Endothelial cell of umbilical vein (primary cell): ENCODE results near the gene ADAM23. TPM values are rescaled to one million over a fixed set of nuclear protein-coding genes. Genes with fewer than 3 reads are reported as not detected.

ENCODE experiments used
- BruUV-seq: library from RNA; stranded (reverse); fragments of 400-500 nt; replicated peaks from 2 replicates; lab custom pipeline; 2021; lab: Mats Ljungman, UMichigan
- CTCF ChIA-PET: fragments of 300-600, 350-600 bp; sonication (Branson Sonifier 250); formaldehyde crosslinking; loops from one replicate; lab custom pipeline; 2021; ENCODE audit warnings: antibody characterized with exemption, inconsistent platforms; lab: Charles Lee
- POLR2A ChIA-PET: fragments of 300-600, 350-600 bp; sonication (Branson Sonifier 250); formaldehyde crosslinking; loops from one replicate; lab custom pipeline; 2021; ENCODE audit warnings: antibody characterized with exemption, inconsistent platforms; lab: Charles Lee
- DNase-seq: peaks from one replicate; pipeline ENCODE4 v3.0.0-alpha.2; 2011; ENCODE audit warnings: low read depth, low spot score
- FAIRE-seq: peaks from 2 replicates; lab custom pipeline; 2011; peaks lifted over from hg19 to GRCh38; lab: Jason Lieb, UNC
- H2AFZ ChIP-seq: 2 replicates; pipeline ENCODE4 v1.6.0; 2012; ENCODE audit warnings: low read depth, low read length, control low read depth, inconsistent platforms
- H3K27ac ChIP-seq: 2 replicates; pipeline ENCODE4 v1.5.1; 2011; ENCODE audit warnings: low read depth, mild to moderate bottlenecking, control low read depth, low read length, moderate library complexity; ENCODE audit not compliant: insufficient read depth
- H3K27me3 ChIP-seq, 2 experiments: 2 replicates each; pipeline versions ENCODE4 v1.6.0 to v1.6.1; 2011; ENCODE audit warnings: low read length in 2 of 2, mixed read lengths in 1 of 2; ENCODE audit not compliant: control insufficient read depth in 2 of 2, insufficient read depth in 2 of 2
- H3K36me3 ChIP-seq, 2 experiments: 2 replicates in 1 of 2; 3 replicates in 1 of 2; pipeline ENCODE4 v1.5.1; 2011; ENCODE audit warnings: low read length in 2 of 2, mild to moderate bottlenecking in 1 of 2, moderate library complexity in 1 of 2; ENCODE audit not compliant: control insufficient read depth in 2 of 2, insufficient read depth in 2 of 2; ENCODE audit errors: extremely low read depth in 1 of 2
- H3K4me1 ChIP-seq: 3 replicates; pipeline ENCODE4 v1.5.1; 2011; ENCODE audit warnings: mild to moderate bottlenecking, low read length; ENCODE audit not compliant: control insufficient read depth, insufficient read depth; ENCODE audit errors: extremely low read depth
- H3K4me2 ChIP-seq: 2 replicates; pipeline ENCODE4 v1.6.1; 2011; ENCODE audit warnings: low read length, control low read depth, mixed read lengths; ENCODE audit not compliant: insufficient read depth
- H3K4me3 ChIP-seq, 3 experiments: fragments of 200-600 bp in 1 of 3; sonication (generic), shearing (Covaris generic) in 1 of 3; replicated peaks in 1 of 3; 2 replicates each; pipeline ENCODE4 v1.5.1; 2011 to 2016; ENCODE audit warnings: control low read depth in 3 of 3, low read length in 3 of 3, mild to moderate bottlenecking in 2 of 3, inconsistent platforms in 1 of 3, low read depth in 1 of 3, moderate library complexity in 1 of 3; ENCODE audit not compliant: insufficient read depth in 1 of 3
- H3K79me2 ChIP-seq: 2 replicates; pipeline ENCODE4 v1.6.0; 2012; ENCODE audit warnings: low read length, inconsistent platforms; ENCODE audit not compliant: control insufficient read depth, insufficient read depth
- H3K9ac ChIP-seq: replicated peaks from 2 replicates; pipeline ENCODE3; 2011; ENCODE audit warnings: low read length, control low read depth; ENCODE audit not compliant: insufficient read depth; ENCODE audit errors: extremely low read depth
- H3K9me1 ChIP-seq: replicated peaks from 3 replicates; pipeline ENCODE4 v1.6.0; 2011; ENCODE audit warnings: mild to moderate bottlenecking, low read length; ENCODE audit not compliant: control insufficient read depth, insufficient read depth; ENCODE audit errors: extremely low read depth
- H3K9me3 ChIP-seq: replicated peaks from 2 replicates; pipeline ENCODE4 v1.5.1; 2012; ENCODE audit warnings: low read length, inconsistent platforms; ENCODE audit not compliant: control insufficient read depth, insufficient read depth
- H4K20me1 ChIP-seq: replicated peaks from 2 replicates; pipeline ENCODE3; 2011; ENCODE audit warnings: mild to moderate bottlenecking, low read length; ENCODE audit not compliant: control insufficient read depth, insufficient read depth; ENCODE audit errors: extremely low read depth
- CTCF ChIP-seq, 2 donors: IDR thresholded peaks; 1 replicate in 1 of 2; 2 replicates in 1 of 2; pipeline ENCODE4 v1.5.1; 2011; ENCODE audit warnings: low read length in 2 of 2, mild to moderate bottlenecking in 2 of 2, moderate library complexity in 2 of 2, control low read depth in 1 of 2, inconsistent platforms in 1 of 2, low read depth in 1 of 2; ENCODE audit not compliant: insufficient read depth in 1 of 2; ENCODE audit errors: extremely low read depth in 1 of 2
- EZH2 ChIP-seq: IDR thresholded peaks from 2 replicates; pipeline ENCODE4 v1.6.1; 2012; ENCODE audit warnings: borderline replicate concordance, low read depth, mild to moderate bottlenecking, moderate library complexity, low read length, inconsistent platforms; ENCODE audit not compliant: severe bottlenecking
- FOS ChIP-seq: IDR thresholded peaks from 2 replicates; pipeline ENCODE4 v1.6.1; 2011; ENCODE audit warnings: mild to moderate bottlenecking, low read length, moderate library complexity, borderline replicate concordance; ENCODE audit not compliant: insufficient read depth
- GATA2 ChIP-seq: IDR thresholded peaks from 2 replicates; pipeline ENCODE4 v1.7.0; 2011; ENCODE audit warnings: low read depth, mild to moderate bottlenecking, moderate library complexity, mixed read lengths, low read length; ENCODE audit not compliant: insufficient read length, insufficient read depth
- JUN ChIP-seq: IDR thresholded peaks from 2 replicates; pipeline ENCODE4 v1.6.1; 2011; ENCODE audit warnings: borderline replicate concordance, low read depth; ENCODE audit not compliant: insufficient read length, insufficient read depth
- MAX ChIP-seq: IDR thresholded peaks from 2 replicates; pipeline ENCODE4 v1.6.1; 2011; ENCODE audit not compliant: insufficient read depth, insufficient read length
- MYC ChIP-seq: IDR thresholded peaks from one replicate; pipeline ENCODE4 v1.6.1; 2011; ENCODE audit warnings: mild to moderate bottlenecking, low read depth, low read length
- POLR2A ChIP-seq: IDR thresholded peaks from 2 replicates; pipeline ENCODE4 v1.6.1; 2012; ENCODE audit warnings: low read depth, mild to moderate bottlenecking, control low read depth, low read length
- POLR2AphosphoS5 ChIP-seq: IDR thresholded peaks from 2 replicates; pipeline ENCODE4 v1.6.1; 2012; ENCODE audit warnings: low read depth, mild to moderate bottlenecking, control low read depth, low read length, moderate library complexity; ENCODE audit not compliant: insufficient read depth
- dilution Hi-C: fragments of 300-500 bp; cut with MboI; formaldehyde crosslinking; loops from one replicate; pipeline ENCODE4 v1.15.0; 2019; ENCODE audit warnings: low sequenced_read_pairs; ENCODE audit not compliant: extremely low pct_ligation_motif_present
- intact Hi-C: fragments of 100-400 bp; cut with micrococcal nuclease; formaldehyde crosslinking; loops from one replicate; pipeline ENCODE4 v1.10.0; 2022
- polyA plus RNA-seq, 4 experiments: library from polyadenylated mRNA; depleted of rRNA in 3 of 4; stranded (reverse) in 3 of 4; unstranded in 1 of 4; fragments of >200 nt; gene quantifications; 2 replicates each; pipeline versions ENCODE4 v1.2.1 to v1.2.3, GENCODE V29; 2011 to 2012; ENCODE audit warnings: missing spikeins in 1 of 4
- total RNA-seq: library from RNA; stranded (reverse); gene quantifications from 2 replicates; pipeline ENCODE4 v1.2.3, GENCODE V29; 2021

The ADAM23 gene
- total and polyA plus RNA-seq, 2 donors (not counting 3 experiments of a cell fraction or from before 2014, with no cell fraction given): 20.6 to 38.5 TPM

GRCh38 chr2:206442474-206442832 lies 879 bp upstream of the ADAM23 start:
- BruUV-seq: no TSS peak
- Histone ChIP-seq H2AFZ (peak overlapping the region; percentile 60), H3K9ac (no peak overlapping the region), H4K20me1 (no peaks in the 10 kb centered on the region), H3K4me1 (peaks cover 9% of the 10 kb centered on the region), H3K27ac (no peak overlapping the region), H3K4me3 (peak overlapping the region in 2 of 3 experiments; percentile 42 to 55), H3K79me2 (peaks cover 4% of the 10 kb centered on the region), H3K9me1 (no peaks in the 10 kb centered on the region), H3K36me3 (no peaks in the 10 kb centered on the region), H3K9me3 (no peaks in the 10 kb centered on the region), H3K27me3 (peaks cover 2 to 8% of the 10 kb centered on the region in 2 experiments), H3K4me2 (peak overlapping the region; percentile 37)
- TF ChIP-seq GATA2 (no peak), MYC (no peak), JUN (no peak), MAX (no peak), POLR2A (no peak)
- CTCF ChIA-PET: no interaction called here
- no peak for DNase-seq
- POLR2A ChIA-PET: no interaction called here
- no peak for FAIRE-seq
- dilution Hi-C loops (no loop called here), intact Hi-C loops (loop anchor here (5.0 to 10.0 kb wide), 2 partner anchors 115 to 138 kb away; no protein-coding TSS in a partner anchor)

GRCh38 chr2:206443735-206444527 lies 599 bp downstream of the ADAM23 start:
- ChIA-PET CTCF (interaction anchor here (0.8 to 1.6 kb wide), 3 partner anchors 21 to 52 kb away, joined by 5 to 8 read pairs (median 8); no protein-coding TSS in a partner anchor), POLR2A (no interaction called here)
- no peak overlapping the region for H3K27ac ChIP-seq
- TSS peak; percentile 32 for BruUV-seq
- dilution Hi-C loops: no loop called here
- peaks cover 9% of the 10 kb centered on the region for H3K4me1 ChIP-seq
- no peak overlapping the region for H3K9ac ChIP-seq
- H3K9me3 ChIP-seq: no peaks in the 10 kb centered on the region
- DNase-seq: peak; percentile 50
- no peaks in the 10 kb centered on the region for H3K9me1 ChIP-seq
- peaks cover 2 to 8% of the 10 kb centered on the region in 2 experiments for H3K27me3 ChIP-seq
- FAIRE-seq: peak; percentile 52
- H3K79me2 ChIP-seq: peaks cover 4% of the 10 kb centered on the region
- TF ChIP-seq MYC: no peak
- peak in 1 of 2 donors; percentile 4 for TF ChIP-seq CTCF (IDR thresholded peaks at IDR 0.05; ENCODE audit: extremely low read depth in 1 of 2, insufficient read depth in 1 of 2, low read depth in 1 of 2, low read length in 2 of 2)
- TF ChIP-seq FOS: no peak
- no peak for TF ChIP-seq EZH2
- no peak for TF ChIP-seq MAX
- no peak for TF ChIP-seq JUN
- no peak for TF ChIP-seq GATA2
- peak; percentile 10 for TF ChIP-seq POLR2A
- peak; percentile 13 for TF ChIP-seq POLR2AphosphoS5
- H3K4me3 ChIP-seq: peak overlapping the region; percentile 40 to 56 (median 55)
- H2AFZ ChIP-seq: peak overlapping the region; percentile 60
- H3K4me2 ChIP-seq: peak overlapping the region; percentile 68
- H4K20me1 ChIP-seq: no peaks in the 10 kb centered on the region
- intact Hi-C loops: loop anchor here (1.0 to 10.0 kb wide), 5 partner anchors 20 to 285 kb away; partner anchors contain the start of genes EEF1B2 and NDUFS1
- H3K36me3 ChIP-seq: no peaks in the 10 kb centered on the region
